ENCODE data around the gene SPDL1. TPM values are rescaled to one million over a fixed set of nuclear protein-coding genes. Genes with fewer than 3 reads are reported as not detected.

The SPDL1 gene
- total and polyA plus RNA-seq, 2 donors (not counting 1 experiment from before 2014, with no cell fraction given), result 4.1 to 17.9 TPM

- no peaks in the 10 kb centered on the region for H3K9me3 ChIP-seq (ENCODE audit: control extremely low read depth in 1 of 3, control insufficient read depth in 2 of 3, insufficient read depth in 1 of 3, low read length in 2 of 3)
- no peak overlapping the region for H2AFZ ChIP-seq (ENCODE audit: insufficient read depth, low read depth, low read length, poor library complexity, severe bottlenecking)
- no peak overlapping the region for H3K4me2 ChIP-seq (replicated peaks; ENCODE audit: low read depth, low read length, poor library complexity, severe bottlenecking)
- DNase-seq (no peak), ATAC-seq (ENCODE audit: low read depth) (no peak)
- Mint-ChIP-seq H3K4me3 (no peak overlapping the region), H3K27ac (no peak overlapping the region), H3K27me3 (no peaks in the 10 kb centered on the region), H3K9me3 (ENCODE audit: insufficient read depth) (no peaks in the 10 kb centered on the region), H3K4me1 (peaks cover 2% of the 10 kb centered on the region)
- WGBS (ENCODE audit: insufficient coverage), result no CpG with 5 or more reads among the region's 2 CpGs
- peaks cover 0 to 4% (median 0%) of the 10 kb centered on the region in 4 experiments for H3K27me3 ChIP-seq (replicated peaks in 1 of 4; ENCODE audit: control extremely low read depth in 1 of 4, control insufficient read depth in 3 of 4, insufficient read depth in 4 of 4, low read length in 3 of 4)
- no peak overlapping the region for H3K4me3 ChIP-seq (ENCODE audit: control extremely low read depth in 1 of 5, extremely low read depth in 1 of 5, insufficient read depth in 1 of 5, low read depth in 2 of 5, low read length in 4 of 5)
- no peaks in the 10 kb centered on the region for H3K4me1 ChIP-seq (ENCODE audit: control insufficient read depth in 2 of 2, insufficient read depth in 2 of 2, low read length in 2 of 2)
- no peak overlapping the region for H3K27ac ChIP-seq (ENCODE audit: low read length in 2 of 2)
- no peak overlapping the region for H3K9ac ChIP-seq (ENCODE audit: low read length)
- POLR2A ChIA-PET, result no interaction called here
- H4K20me1 ChIP-seq (ENCODE audit: control insufficient read depth, insufficient read depth, low read length, poor library complexity, severe bottlenecking), result no peaks in the 10 kb centered on the region
- CTCF ChIA-PET, result no interaction called here
- H3K79me2 ChIP-seq (ENCODE audit: control insufficient read depth, insufficient read depth, low read length), result no peaks in the 10 kb centered on the region
- no peak for TF ChIP-seq EZH2 (IDR thresholded peaks at IDR 0.05; ENCODE audit: borderline replicate concordance, insufficient read depth, low read depth, low read length, poor library complexity, severe bottlenecking)
- TF ChIP-seq CTCF (IDR thresholded peaks at IDR 0.05), result no peak
- intact Hi-C loops (cut with micrococcal nuclease), result no loop called here
- no peaks in the 10 kb centered on the region for H3K36me3 ChIP-seq (replicated peaks in 1 of 2; ENCODE audit: control extremely low read depth in 1 of 2, control insufficient read depth in 1 of 2, extremely low read depth in 1 of 2, insufficient read depth in 2 of 2, low read length in 1 of 2)
These were observed 45.3 kb downstream of the SPDL1 start for GRCh38 chr5:169628892-169629291.

- Histone ChIP-seq H3K27ac (ENCODE audit: low read length in 2 of 2) (no peak overlapping the region), H3K4me3 (ENCODE audit: control extremely low read depth in 1 of 5, extremely low read depth in 1 of 5, insufficient read depth in 1 of 5, low read depth in 2 of 5, low read length in 4 of 5) (no peak overlapping the region), H3K4me2 (replicated peaks; ENCODE audit: low read depth, low read length, poor library complexity, severe bottlenecking) (no peak overlapping the region), H3K36me3 (replicated peaks in 1 of 2; ENCODE audit: control extremely low read depth in 1 of 2, control insufficient read depth in 1 of 2, extremely low read depth in 1 of 2, insufficient read depth in 2 of 2, low read length in 1 of 2) (no peaks in the 10 kb centered on the region), H3K27me3 (replicated peaks in 1 of 4; ENCODE audit: control extremely low read depth in 1 of 4, control insufficient read depth in 3 of 4, insufficient read depth in 4 of 4, low read length in 3 of 4) (peaks cover 0 to 4% (median 0%) of the 10 kb centered on the region in 4 experiments), H4K20me1 (ENCODE audit: control insufficient read depth, insufficient read depth, low read length, poor library complexity, severe bottlenecking) (no peaks in the 10 kb centered on the region), H3K4me1 (ENCODE audit: control insufficient read depth in 2 of 2, insufficient read depth in 2 of 2, low read length in 2 of 2) (no peaks in the 10 kb centered on the region), H3K9me3 (ENCODE audit: control extremely low read depth in 1 of 3, control insufficient read depth in 2 of 3, insufficient read depth in 1 of 3, low read length in 2 of 3) (no peaks in the 10 kb centered on the region), H3K79me2 (ENCODE audit: control insufficient read depth, insufficient read depth, low read length) (no peaks in the 10 kb centered on the region), H2AFZ (ENCODE audit: insufficient read depth, low read depth, low read length, poor library complexity, severe bottlenecking) (no peak overlapping the region), H3K9ac (ENCODE audit: low read length) (no peak overlapping the region)
- H3K27ac Mint-ChIP-seq, result no peak overlapping the region
- TF ChIP-seq EZH2 (IDR thresholded peaks at IDR 0.05; ENCODE audit: borderline replicate concordance, insufficient read depth, low read depth, low read length, poor library complexity, severe bottlenecking) (no peak), CTCF (IDR thresholded peaks at IDR 0.05) (no peak)
- DNase-seq (no peak), ATAC-seq (ENCODE audit: low read depth) (no peak)
- peaks cover 5% of the 10 kb centered on the region for H3K9me3 Mint-ChIP-seq (ENCODE audit: insufficient read depth)
- WGBS (ENCODE audit: insufficient coverage), result 75% methylated on average over 2 of the region's 6 CpGs
- no peaks in the 10 kb centered on the region for H3K27me3 Mint-ChIP-seq
- intact Hi-C loops (cut with micrococcal nuclease), result no loop called here
- no peak overlapping the region for H3K4me3 Mint-ChIP-seq
- ChIA-PET CTCF (no interaction called here), POLR2A (no interaction called here)
- no peaks in the 10 kb centered on the region for H3K4me1 Mint-ChIP-seq
These were observed 46.4 kb downstream of the SPDL1 start for GRCh38 chr5:169629847-169630548.

Data from B cell (primary cell).